ENCODE results near the gene FSHR.

DNA sequence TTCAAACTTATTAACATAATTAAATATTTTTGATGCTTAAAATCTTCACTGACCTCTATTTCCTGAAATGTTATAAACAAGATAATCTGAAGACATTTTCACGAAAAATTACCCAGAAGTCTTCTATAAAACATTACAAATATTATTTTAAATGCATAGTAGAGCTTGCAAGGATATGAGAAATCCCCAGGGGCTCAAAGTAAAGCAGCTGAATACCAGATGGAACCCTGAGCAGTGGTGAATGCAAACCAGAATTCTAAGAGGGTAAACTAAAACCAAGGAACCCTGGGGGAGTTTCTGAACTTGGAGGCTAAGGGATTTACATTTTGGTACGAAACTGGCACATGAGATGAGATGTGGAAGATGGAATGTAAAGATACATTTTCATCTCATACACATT lies 83.6 kb downstream of the FSHR start:
- TF ChIP-seq, protein P1, sequence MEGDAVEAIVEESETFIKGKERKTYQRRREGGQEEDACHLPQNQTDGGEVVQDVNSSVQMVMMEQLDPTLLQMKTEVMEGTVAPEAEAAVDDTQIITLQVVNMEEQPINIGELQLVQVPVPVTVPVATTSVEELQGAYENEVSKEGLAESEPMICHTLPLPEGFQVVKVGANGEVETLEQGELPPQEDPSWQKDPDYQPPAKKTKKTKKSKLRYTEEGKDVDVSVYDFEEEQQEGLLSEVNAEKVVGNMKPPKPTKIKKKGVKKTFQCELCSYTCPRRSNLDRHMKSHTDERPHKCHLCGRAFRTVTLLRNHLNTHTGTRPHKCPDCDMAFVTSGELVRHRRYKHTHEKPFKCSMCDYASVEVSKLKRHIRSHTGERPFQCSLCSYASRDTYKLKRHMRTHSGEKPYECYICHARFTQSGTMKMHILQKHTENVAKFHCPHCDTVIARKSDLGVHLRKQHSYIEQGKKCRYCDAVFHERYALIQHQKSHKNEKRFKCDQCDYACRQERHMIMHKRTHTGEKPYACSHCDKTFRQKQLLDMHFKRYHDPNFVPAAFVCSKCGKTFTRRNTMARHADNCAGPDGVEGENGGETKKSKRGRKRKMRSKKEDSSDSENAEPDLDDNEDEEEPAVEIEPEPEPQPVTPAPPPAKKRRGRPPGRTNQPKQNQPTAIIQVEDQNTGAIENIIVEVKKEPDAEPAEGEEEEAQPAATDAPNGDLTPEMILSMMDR (conservative IDR thresholded peaks at IDR 0.05; ENCODE audit: low read depth, low read length) = no peak
- TF ChIP-seq EZH2 (IDR thresholded peaks at IDR 0.05; ENCODE audit: borderline replicate concordance, low read depth, low read length, poor library complexity, severe bottlenecking) = no peak

All from A673 (cell line).